AG20443 (cell line): Measurements from ENCODE around the gene MAPKAPK3.

ENCODE experiments used
- DNase-seq: peaks from one replicate; pipeline ENCODE4 v3.0.0; 2012; ENCODE audit warnings: low spot score, mixed read lengths

Gene MAPKAPK3

GRCh38 chr3:50617096-50617791 is at the start of gene MAPKAPK3:
Gene MAPKAPK3, plus strand, starts transcription at chr3:50617151. Its CDS starts 415 bp downstream, at chr3:50617566.
- DNase-seq = peak; percentile 28

GRCh38 chr3:50567386-50568167 is 49.4 kb upstream of the MAPKAPK3 start, which contains the start of gene C3orf18:
Gene C3orf18, minus strand, starts transcription at chr3:50567747. Its CDS starts 2,048 bp downstream, at chr3:50565699.
- peak; percentile 97 for DNase-seq

- peak; percentile 100 for DNase-seq
Observed at GRCh38 chr3:50568947-50569749, 47.8 kb upstream of the MAPKAPK3 start, which contains the start of gene HEMK1. Gene HEMK1, plus strand, starts transcription at chr3:50569522. Its CDS starts 1,583 bp downstream, at chr3:50571105.

GRCh38 chr3:50570508-50571279 is 46.3 kb upstream of the MAPKAPK3 start:
- no peak for DNase-seq

GRCh38 chr3:50571486-50571885 is 45.5 kb upstream of the MAPKAPK3 start:
- no peak for DNase-seq

GRCh38 chr3:50572158-50572557 is 44.8 kb upstream of the MAPKAPK3 start:
- DNase-seq = peak; percentile 86

GRCh38 chr3:50572801-50573371 is 44.1 kb upstream of the MAPKAPK3 start:
- no peak for DNase-seq

- DNase-seq = no peak
Observed at GRCh38 chr3:50573566-50574443, 43.1 kb upstream of the MAPKAPK3 start.

- DNase-seq = no peak
Observed at GRCh38 chr3:50574444-50574831, 42.5 kb upstream of the MAPKAPK3 start.

GRCh38 chr3:50575372-50575771 is 41.6 kb upstream of the MAPKAPK3 start:
- peak; percentile 52 for DNase-seq

GRCh38 chr3:50577348-50577747 is 39.6 kb upstream of the MAPKAPK3 start:
- no peak for DNase-seq

GRCh38 chr3:50580683-50581458 is 36.1 kb upstream of the MAPKAPK3 start:
- no peak for DNase-seq

GRCh38 chr3:50581459-50581842 is 35.5 kb upstream of the MAPKAPK3 start:
- no peak for DNase-seq

- no peak for DNase-seq
Observed at GRCh38 chr3:50582083-50582482, 34.9 kb upstream of the MAPKAPK3 start.

- DNase-seq = no peak
Observed at GRCh38 chr3:50583897-50584296, 33.1 kb upstream of the MAPKAPK3 start.

- DNase-seq = no peak
Observed at GRCh38 chr3:50584391-50584790, 32.6 kb upstream of the MAPKAPK3 start.

GRCh38 chr3:50585919-50586762 is 30.8 kb upstream of the MAPKAPK3 start:
- DNase-seq = no peak

GRCh38 chr3:50586763-50587070 is 30.2 kb upstream of the MAPKAPK3 start:
- DNase-seq = no peak

- DNase-seq = peak; percentile 46
Observed at GRCh38 chr3:50587373-50587772, 29.6 kb upstream of the MAPKAPK3 start.
